COLO668 (cell line): Measurements from ENCODE around the gene PPP1R16B.

Experiments used
- DNase-seq: peaks from one replicate; lab custom pipeline; 2025; ENCODE audit not compliant: unreplicated experiment; lab: John Stamatoyannopoulos, UW

Gene PPP1R16B

GRCh38 chr20:38874460-38875174, 69.1 kb downstream of the PPP1R16B start:
- DNase-seq: no peak

GRCh38 chr20:38875175-38875993, 69.9 kb downstream of the PPP1R16B start:
- DNase-seq: no peak

- no peak for DNase-seq
Observed at GRCh38 chr20:38877483-38877882, 72.0 kb downstream of the PPP1R16B start.

GRCh38 chr20:38878866-38879265, 73.4 kb downstream of the PPP1R16B start:
- no peak for DNase-seq

- no peak for DNase-seq
Observed at GRCh38 chr20:38880952-38881735, 75.6 kb downstream of the PPP1R16B start.

- DNase-seq: no peak
Observed at GRCh38 chr20:38881806-38882440, 76.4 kb downstream of the PPP1R16B start.

- no peak for DNase-seq
Observed at GRCh38 chr20:38882600-38882999, 77.1 kb downstream of the PPP1R16B start.

- DNase-seq: no peak
Observed at GRCh38 chr20:38883081-38883980, 77.8 kb downstream of the PPP1R16B start.

GRCh38 chr20:38883981-38884733, 78.7 kb downstream of the PPP1R16B start:
- no peak for DNase-seq

- no peak for DNase-seq
Observed at GRCh38 chr20:38885357-38885756, 79.9 kb downstream of the PPP1R16B start.

GRCh38 chr20:38888059-38888831, 82.7 kb downstream of the PPP1R16B start:
- no peak for DNase-seq

GRCh38 chr20:38889050-38889449, 83.6 kb downstream of the PPP1R16B start:
- DNase-seq: no peak

- DNase-seq: no peak
Observed at GRCh38 chr20:38889792-38890496, 84.4 kb downstream of the PPP1R16B start.

GRCh38 chr20:38890497-38890818, 85.0 kb downstream of the PPP1R16B start:
- no peak for DNase-seq

- no peak for DNase-seq
Observed at GRCh38 chr20:38892091-38892981, 86.8 kb downstream of the PPP1R16B start.

GRCh38 chr20:38893056-38893564, 87.6 kb downstream of the PPP1R16B start:
- no peak for DNase-seq

GRCh38 chr20:38893565-38894090, 88.1 kb downstream of the PPP1R16B start:
- peak; percentile 55 for DNase-seq
